RWPE1 (cell line): ENCODE results near the gene CBFA2T2.

Experiments used
- CTCF ChIA-PET: fragments of 350-600 bp; sonication (Branson Sonifier 250); formaldehyde crosslinking; extraction: SDS; loops from one replicate; lab custom pipeline; 2021; lab: Yijun Ruan, JAX
- POLR2A ChIA-PET: fragments of 400-600 bp; formaldehyde crosslinking; extraction: SDS; loops from one replicate; lab custom pipeline; 2020; ENCODE audit warnings: antibody characterized with exemption; ENCODE audit not compliant: low non-redundant PET; lab: Yijun Ruan, JAX
- DNase-seq: peaks from one replicate; pipeline ENCODE4 v3.0.0; 2012; ENCODE audit warnings: low spot score
- H3K27ac ChIP-seq: fragments of 450-650 bp; 2 replicates; pipeline ENCODE4 v1.5.1; 2017
- TF ChIP-seq, protein P1 (sequence below): fragments of 450-650 bp; conservative IDR thresholded peaks from 2 replicates; pipeline ENCODE4 v1.5.1; 2017; ENCODE audit warnings: low read depth, mild to moderate bottlenecking

The CBFA2T2 gene

GRCh38 chr20:33660035-33660684, 170.3 kb downstream of the CBFA2T2 start:
- no peak for DNase-seq
- ChIA-PET CTCF (interaction anchor here (1.0 kb wide), 1 partner anchor 203 kb away, joined by 5 read pairs; no protein-coding TSS in a partner anchor), POLR2A (no interaction called here)
- no peak overlapping the region for H3K27ac ChIP-seq
- TF ChIP-seq, protein P1, sequence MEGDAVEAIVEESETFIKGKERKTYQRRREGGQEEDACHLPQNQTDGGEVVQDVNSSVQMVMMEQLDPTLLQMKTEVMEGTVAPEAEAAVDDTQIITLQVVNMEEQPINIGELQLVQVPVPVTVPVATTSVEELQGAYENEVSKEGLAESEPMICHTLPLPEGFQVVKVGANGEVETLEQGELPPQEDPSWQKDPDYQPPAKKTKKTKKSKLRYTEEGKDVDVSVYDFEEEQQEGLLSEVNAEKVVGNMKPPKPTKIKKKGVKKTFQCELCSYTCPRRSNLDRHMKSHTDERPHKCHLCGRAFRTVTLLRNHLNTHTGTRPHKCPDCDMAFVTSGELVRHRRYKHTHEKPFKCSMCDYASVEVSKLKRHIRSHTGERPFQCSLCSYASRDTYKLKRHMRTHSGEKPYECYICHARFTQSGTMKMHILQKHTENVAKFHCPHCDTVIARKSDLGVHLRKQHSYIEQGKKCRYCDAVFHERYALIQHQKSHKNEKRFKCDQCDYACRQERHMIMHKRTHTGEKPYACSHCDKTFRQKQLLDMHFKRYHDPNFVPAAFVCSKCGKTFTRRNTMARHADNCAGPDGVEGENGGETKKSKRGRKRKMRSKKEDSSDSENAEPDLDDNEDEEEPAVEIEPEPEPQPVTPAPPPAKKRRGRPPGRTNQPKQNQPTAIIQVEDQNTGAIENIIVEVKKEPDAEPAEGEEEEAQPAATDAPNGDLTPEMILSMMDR = no peak

GRCh38 chr20:33660685-33661058, 170.8 kb downstream of the CBFA2T2 start:
- no peak for DNase-seq
- ChIA-PET POLR2A (no interaction called here), CTCF (interaction anchor here (0.6 to 1.0 kb wide), 2 partner anchors 203 to 665 kb away, joined by 3 to 5 read pairs; no protein-coding TSS in a partner anchor)
- H3K27ac ChIP-seq = no peak overlapping the region
- TF ChIP-seq, protein P1 = no peak

GRCh38 chr20:33662172-33662571, 172.3 kb downstream of the CBFA2T2 start, which contains the start of gene C20orf144:
TSS of gene C20orf144 (plus strand) at chr20:33662327. CDS start at chr20:33662346, 19 bp downstream.
- ChIA-PET POLR2A (no interaction called here), CTCF (interaction anchor here (3.6 kb wide), 1 partner anchor 9 kb away, joined by 16 read pairs; no protein-coding TSS in a partner anchor)
- DNase-seq = no peak
- peak within 1 kb of the TSS; percentile 88 for H3K27ac ChIP-seq
- TF ChIP-seq, protein P1 = no peak

DNA sequence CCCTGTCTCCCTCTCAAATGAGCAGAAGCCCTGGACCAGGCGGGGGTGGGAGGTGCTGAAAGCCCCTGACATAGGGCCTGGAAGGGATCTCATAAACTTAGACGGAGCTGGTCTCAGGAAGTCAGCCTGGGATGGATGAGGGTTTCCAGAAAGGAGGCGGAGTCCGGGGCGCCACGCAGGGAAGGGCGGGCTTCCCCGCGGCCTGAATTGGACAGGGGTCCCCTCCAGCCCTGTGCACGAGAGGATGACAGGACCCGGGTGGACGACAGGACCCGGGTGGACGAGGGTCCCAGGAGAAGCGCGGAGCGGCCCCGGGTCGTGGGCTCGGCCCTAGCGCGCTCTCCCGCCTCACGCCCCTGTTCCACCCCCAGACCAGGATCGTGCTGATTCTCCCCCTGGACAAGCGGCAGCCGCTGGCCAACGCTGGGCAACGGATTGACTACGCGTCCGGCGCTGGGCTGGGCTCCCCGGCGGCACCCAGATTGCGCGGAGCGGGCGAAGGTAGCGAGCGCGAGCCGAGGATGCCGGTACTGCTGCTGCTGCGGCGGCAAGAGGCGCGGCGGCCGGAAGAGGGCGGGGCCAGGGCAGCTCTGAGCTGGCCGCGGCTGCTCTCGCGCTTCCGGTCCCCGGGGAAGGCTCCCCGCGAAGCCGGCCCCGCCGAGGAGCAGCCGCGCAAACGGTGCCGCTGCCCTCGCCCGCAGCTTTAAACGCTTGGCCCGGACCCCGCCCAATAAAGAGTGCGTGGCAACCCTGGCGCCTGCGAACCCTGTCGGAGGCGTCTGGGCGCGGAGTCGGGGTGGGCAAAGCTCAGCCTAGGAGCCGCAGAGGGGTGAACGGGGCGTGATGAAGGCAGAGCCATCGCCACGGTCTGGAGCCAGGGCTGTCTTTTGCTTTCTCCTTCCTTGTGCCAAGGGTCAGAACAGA, 173.5 kb downstream of the CBFA2T2 start:
- TF ChIP-seq, protein P1 = no peak
- peak overlapping the region; percentile 88 for H3K27ac ChIP-seq
- peak; percentile 88 for DNase-seq
- POLR2A ChIA-PET = interaction anchor here (0.5 to 1.2 kb wide), 7 partner anchors 9 to 1219 kb away, joined by 3 to 7 read pairs (median 4); partner anchors contain the start of gene CBFA2T2
- CTCF ChIA-PET = interaction anchor here (0.6 to 3.6 kb wide), 4 partner anchors 10 to 249 kb away, joined by 4 to 16 read pairs (median 6); no protein-coding TSS in a partner anchor

DNA sequence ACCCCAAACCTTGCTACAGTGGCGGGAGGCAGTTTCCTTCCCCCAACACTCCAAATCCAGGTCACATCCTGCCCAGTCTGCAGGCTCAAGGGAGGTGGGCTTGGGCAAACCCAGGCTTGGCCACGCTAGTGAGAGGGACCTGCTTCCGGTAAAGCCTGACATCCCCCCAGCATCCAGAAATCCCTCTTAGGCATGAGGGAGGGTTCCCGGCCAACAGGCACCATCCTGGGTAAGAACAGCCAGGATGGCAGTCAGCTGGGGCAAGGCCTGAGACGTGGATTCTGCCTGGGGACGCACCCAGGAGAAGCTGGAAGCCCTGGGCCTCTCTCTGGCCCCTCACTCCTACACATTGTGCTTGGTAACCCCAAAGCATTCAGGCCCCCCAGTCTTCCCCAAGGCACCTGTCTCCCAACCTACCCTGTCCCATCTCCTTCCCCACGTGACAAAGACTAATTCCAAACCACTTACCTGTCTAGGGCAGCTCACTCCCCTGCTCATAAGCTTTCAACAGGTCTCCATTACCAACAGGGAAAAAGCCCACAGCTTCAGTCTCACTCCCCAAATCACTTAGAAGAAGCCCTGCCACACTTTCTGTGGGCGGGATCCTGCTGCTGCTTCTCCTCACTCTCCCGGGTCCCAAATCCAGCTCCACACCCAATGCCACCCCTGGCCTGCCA, 174.3 kb downstream of the CBFA2T2 start:
- H3K27ac ChIP-seq = peak overlapping the region; percentile 88
- POLR2A ChIA-PET = interaction anchor here (0.7 to 1.0 kb wide), 2 partner anchors 10 to 215 kb away, joined by 3 to 5 read pairs; no protein-coding TSS in a partner anchor

More for the DNA sequence above, 174.3 kb downstream of the CBFA2T2 start:
- DNase-seq = no peak
- TF ChIP-seq, protein P1 = no peak
- CTCF ChIA-PET = interaction anchor here (0.9 to 3.6 kb wide), 2 partner anchors 11 to 207 kb away, joined by 6 to 16 read pairs; no protein-coding TSS in a partner anchor
